Skeletal muscle cell (primary cell): ENCODE results near the gene YIPF1.
"Not testable (repeated sequence)": the region's sequence is repeated elsewhere in the genome, so short reads cannot be mapped to it uniquely, and the experiment has no call there.

ENCODE experiments used
- DNase-seq: peaks from one replicate; pipeline ENCODE4 v3.0.0-alpha.2; 2010; ENCODE audit warnings: low read depth
- H3K4me3 ChIP-seq: 2 replicates; pipeline ENCODE4 v1.5.1; 2011; ENCODE audit warnings: low read depth, mild to moderate bottlenecking, control low read depth, low read length, moderate library complexity

YIPF1 gene

GRCh38 chr1:53851571-53852285 is 37.9 kb downstream of the YIPF1 start:
- H3K4me3 ChIP-seq: no peak overlapping the region
- DNase-seq: no peak

DNA sequence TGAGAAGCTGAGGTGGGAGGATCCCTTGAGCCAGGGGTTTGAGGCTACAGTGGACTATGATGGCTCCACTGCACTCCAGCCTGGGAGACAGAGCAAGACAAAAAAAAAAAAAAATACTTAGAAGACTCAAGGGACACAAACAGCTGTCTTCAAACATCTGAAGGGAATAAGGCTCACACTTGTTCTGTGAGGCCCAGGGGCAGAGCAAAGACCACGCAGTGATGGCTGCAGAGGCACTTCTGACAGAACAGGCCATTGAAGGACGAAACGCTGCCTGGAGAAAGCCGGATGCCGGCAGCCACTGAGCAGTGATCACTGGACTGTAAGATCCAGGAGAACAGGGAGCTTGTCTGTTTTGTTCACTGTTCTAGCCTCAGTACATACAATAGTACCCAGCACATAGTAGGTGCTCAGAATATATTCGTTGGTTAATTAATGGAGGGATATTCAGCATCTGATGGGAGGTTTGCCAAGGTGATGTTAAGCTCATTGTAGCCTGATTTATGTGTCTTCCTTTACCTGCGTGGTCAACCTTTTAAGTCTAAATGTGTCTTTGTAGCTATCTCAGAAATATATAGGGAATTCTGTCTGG is 39.4 kb downstream of the YIPF1 start:
- H3K4me3 ChIP-seq: no peak overlapping the region
- no peak for DNase-seq

GRCh38 chr1:53847980-53848379 is 41.6 kb downstream of the YIPF1 start:
- DNase-seq: no peak
- no peak overlapping the region for H3K4me3 ChIP-seq

- no peak overlapping the region for H3K4me3 ChIP-seq
- no peak for DNase-seq
Measured at GRCh38 chr1:53842347-53842746, 47.2 kb downstream of the YIPF1 start.

GRCh38 chr1:53838654-53838974 is 51.0 kb downstream of the YIPF1 start:
- H3K4me3 ChIP-seq: peak overlapping the region; percentile 79
- DNase-seq: no peak

- peak within 1 kb of the TSS; percentile 79 for H3K4me3 ChIP-seq
- peak; percentile 85 for DNase-seq
Measured at GRCh38 chr1:53837924-53838653, 51.5 kb downstream of the YIPF1 start, which contains the start of gene NDC1. Gene NDC1 (minus strand): TSS chr1:53838296. CDS start chr1:53838261, 35 bp downstream.

DNA sequence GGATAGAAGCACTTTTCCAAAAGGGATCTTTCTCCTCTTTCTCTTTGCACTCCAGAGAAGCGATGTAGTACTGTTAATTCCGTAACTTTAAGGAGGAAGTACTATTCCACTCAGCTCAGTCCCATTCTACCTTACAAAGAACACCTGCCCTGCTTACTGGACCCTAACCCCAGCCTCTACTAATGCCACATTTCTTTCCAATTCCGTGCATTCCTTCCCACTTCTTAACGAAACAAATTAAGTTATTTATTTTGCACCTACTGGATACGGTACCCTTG is 52.0 kb downstream of the YIPF1 start:
- no peak for DNase-seq
- H3K4me3 ChIP-seq: peak overlapping the region; percentile 79

- no peak overlapping the region for H3K4me3 ChIP-seq
- no peak for DNase-seq
Measured at GRCh38 chr1:53835491-53835890, 54.1 kb downstream of the YIPF1 start.

DNA sequence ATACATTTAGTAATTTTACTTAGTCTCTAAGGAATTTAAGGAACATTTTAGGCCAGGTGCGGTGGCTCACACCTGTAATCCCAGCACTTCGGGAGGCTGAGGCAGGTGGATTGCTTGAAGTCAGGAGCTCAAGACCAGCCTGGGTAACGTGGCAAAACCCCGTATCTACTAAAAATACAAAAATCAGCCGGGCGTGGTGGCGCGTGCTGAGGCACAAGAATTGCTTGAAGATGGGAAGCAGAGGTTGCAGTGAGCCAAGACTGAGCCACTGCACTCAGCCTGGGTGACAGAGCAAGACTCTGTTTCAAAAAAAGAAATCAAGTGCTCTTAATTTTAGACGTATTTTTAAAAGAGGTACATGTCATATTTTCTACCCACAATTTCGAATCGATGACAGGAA is 54.8 kb downstream of the YIPF1 start:
- DNase-seq: no peak
- H3K4me3 ChIP-seq: no peak overlapping the region

DNA sequence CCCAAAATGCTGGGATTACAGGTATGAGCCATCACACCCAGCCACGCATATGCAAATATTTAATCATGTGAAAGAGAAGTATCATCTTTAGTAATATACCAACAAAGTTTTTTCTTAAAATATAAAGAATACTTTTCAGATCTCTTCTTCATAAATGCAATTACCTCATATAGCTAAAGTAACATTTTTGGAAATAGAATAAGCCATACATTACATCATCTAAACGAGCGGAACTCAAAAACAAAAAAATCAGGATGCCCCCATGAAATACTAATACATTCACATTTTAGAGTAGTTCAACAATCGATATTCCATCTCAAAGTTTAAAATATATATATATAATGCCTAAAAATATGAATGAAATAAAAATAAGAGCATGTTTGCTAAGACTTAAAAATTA is 56.2 kb downstream of the YIPF1 start:
- DNase-seq: no peak
- H3K4me3 ChIP-seq: no peak overlapping the region

GRCh38 chr1:53826367-53826766 is 63.2 kb downstream of the YIPF1 start:
- DNase-seq: no peak
- H3K4me3 ChIP-seq: no peak overlapping the region

- H3K4me3 ChIP-seq: no peak overlapping the region
- no peak for DNase-seq
Measured at GRCh38 chr1:53825306-53825705, 64.3 kb downstream of the YIPF1 start.

GRCh38 chr1:53822931-53823330 is 66.7 kb downstream of the YIPF1 start:
- DNase-seq: no peak
- no peak overlapping the region for H3K4me3 ChIP-seq

DNA sequence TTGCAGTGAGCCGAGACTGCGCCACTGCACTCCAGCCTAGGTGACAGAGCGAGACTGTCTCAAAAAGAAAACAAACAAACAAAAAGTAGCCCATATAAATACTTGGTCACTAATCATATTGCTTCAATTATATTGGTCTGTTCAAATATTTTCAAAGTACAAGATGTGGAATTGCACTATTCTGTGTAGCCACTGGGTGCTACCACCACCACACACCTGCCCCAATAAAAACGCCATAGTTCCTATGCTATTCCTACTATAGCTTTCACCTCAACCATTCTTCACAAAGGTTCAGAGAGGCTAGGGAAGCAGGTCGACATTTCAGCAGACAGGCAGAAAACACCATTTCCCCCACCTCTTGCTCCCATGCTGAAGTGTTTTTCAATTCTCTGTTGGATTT is 68.2 kb downstream of the YIPF1 start:
- DNase-seq: no peak

GRCh38 chr1:53819387-53819786 is 70.2 kb downstream of the YIPF1 start:
- no peak overlapping the region for H3K4me3 ChIP-seq
- DNase-seq: no peak

More for the DNA sequence above, 68.2 kb downstream of the YIPF1 start:
- no peak overlapping the region for H3K4me3 ChIP-seq

DNA sequence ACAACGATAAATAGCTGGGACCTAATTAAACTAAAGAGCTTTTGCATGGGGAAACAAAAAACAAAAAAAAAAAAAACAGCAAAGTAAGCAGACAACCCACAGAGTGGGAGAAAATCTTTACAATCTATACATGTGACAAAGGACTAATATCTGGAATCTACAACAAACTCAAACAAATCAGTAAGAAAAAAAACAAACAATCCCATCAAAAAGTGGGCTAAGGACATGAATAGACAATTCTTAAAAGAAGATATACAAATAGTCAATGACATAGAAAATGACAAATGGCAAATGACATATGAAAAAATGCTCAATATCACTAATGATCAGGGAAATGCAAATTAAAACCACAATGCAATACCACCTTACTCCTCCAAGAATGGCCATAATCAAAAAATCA is 73.0 kb downstream of the YIPF1 start:
- not testable (repeated sequence) for DNase-seq

DNA sequence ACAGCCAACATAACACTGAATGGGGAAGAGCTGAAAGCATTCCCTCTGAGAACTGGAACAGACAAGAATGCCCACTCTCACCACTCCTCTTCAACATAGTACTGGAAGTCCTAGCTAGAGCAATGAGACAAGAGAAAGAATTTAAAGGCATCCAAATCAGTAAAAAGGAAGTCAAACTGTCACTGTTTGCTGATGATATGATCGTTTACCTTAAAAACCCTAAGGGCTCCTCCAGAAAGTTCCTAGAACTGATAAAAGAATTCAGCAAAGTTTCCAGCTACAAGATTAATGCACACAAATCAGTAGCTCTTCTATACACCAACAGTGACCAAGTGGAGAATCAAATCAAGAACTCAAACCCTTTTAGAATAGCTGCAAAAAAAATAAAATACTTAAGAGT is 74.1 kb downstream of the YIPF1 start:
- H3K4me3 ChIP-seq, DNase-seq: not testable (repeated sequence)

More for the DNA sequence above, 73.0 kb downstream of the YIPF1 start:
- H3K4me3 ChIP-seq: not testable (repeated sequence)

GRCh38 chr1:53811414-53811851 is 78.2 kb downstream of the YIPF1 start:
- no peak overlapping the region for H3K4me3 ChIP-seq
- no peak for DNase-seq

GRCh38 chr1:53810497-53810896 is 79.1 kb downstream of the YIPF1 start:
- DNase-seq: no peak
- H3K4me3 ChIP-seq: no peak overlapping the region

GRCh38 chr1:53810007-53810406 is 79.6 kb downstream of the YIPF1 start:
- no peak overlapping the region for H3K4me3 ChIP-seq
- DNase-seq: no peak

DNA sequence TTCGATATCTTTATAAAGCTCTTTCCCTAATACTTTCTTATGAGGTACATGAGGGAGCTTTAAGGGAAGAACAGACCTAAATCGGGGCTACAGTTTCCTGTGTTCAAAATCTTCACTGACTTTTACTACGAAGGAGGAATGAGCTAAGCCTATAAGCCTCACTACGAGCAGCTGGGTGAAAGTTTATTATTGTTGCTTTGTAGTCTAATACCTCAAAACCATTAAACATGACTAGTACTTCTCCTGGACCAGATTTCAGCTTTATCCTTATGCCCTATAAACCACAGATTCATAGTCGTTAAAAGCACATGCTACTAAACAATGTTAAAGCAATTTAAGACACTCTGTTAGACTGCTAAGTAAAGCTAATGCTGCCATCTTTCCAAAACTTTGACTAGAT is 81.7 kb downstream of the YIPF1 start:
- DNase-seq: peak; percentile 39
- H3K4me3 ChIP-seq: no peak overlapping the region
